DMS153 treated with DMSO at 0.1 percent for 48 hours (cell line): Measurements from ENCODE around the gene ITPR3.

Source experiments
- DNase-seq: peaks from one replicate; lab custom pipeline; 2025; ENCODE audit not compliant: unreplicated experiment; lab: John Stamatoyannopoulos, UW

ITPR3 gene

GRCh38 chr6:33696076-33696475 is 75.0 kb downstream of the ITPR3 start:
- DNase-seq, result no peak

DNA sequence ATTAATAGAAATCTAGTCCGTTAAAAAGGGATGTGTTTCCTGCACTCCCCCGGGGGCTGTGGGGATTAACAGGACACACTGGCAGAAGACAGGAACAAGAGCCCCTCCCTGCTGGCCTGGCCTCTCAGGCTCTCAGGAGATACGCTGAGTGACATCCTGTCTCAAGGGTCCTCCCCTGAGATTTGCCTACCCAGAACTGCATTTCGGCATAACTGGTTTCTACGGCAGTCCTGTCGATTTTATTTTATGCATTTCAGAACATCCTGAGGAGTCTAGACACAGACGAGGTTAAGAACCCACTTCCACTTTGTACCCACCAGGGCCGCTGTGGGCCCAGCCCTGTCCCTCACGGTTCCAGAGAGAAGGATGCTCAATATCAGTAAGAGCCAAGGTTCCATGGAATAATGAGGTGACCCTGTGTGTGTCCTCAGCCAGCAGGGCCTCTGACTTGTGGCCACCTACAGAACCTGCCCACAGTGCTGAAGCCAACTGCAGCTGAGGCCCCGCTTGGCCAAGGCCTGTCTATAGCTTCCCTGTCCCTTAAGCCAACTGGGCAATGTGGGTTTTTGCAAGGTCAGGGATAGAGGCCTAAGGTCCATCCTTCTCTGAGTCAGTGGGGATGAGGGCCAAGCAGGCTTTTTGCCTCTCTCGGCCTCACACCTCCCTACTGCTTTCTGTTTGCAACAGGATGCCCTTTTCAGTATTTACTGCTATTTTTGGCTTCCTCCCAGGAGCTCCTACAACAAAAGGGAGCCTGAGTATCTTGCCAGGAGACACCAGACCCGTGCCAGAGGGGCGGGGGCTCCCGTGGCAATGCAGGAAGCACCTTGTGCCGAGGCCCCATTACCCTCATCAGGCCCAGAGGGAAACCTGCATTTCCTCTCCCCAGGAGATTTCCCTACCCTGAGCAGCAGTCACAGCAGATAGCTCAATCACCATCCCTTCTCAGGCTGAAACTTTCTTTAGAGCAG is 75.7 kb downstream of the ITPR3 start:
- DNase-seq, result peak; percentile 89

- no peak for DNase-seq
Observed at GRCh38 chr6:33697845-33698244, 76.7 kb downstream of the ITPR3 start.

GRCh38 chr6:33698494-33698893 is 77.4 kb downstream of the ITPR3 start:
- DNase-seq, result no peak

DNA sequence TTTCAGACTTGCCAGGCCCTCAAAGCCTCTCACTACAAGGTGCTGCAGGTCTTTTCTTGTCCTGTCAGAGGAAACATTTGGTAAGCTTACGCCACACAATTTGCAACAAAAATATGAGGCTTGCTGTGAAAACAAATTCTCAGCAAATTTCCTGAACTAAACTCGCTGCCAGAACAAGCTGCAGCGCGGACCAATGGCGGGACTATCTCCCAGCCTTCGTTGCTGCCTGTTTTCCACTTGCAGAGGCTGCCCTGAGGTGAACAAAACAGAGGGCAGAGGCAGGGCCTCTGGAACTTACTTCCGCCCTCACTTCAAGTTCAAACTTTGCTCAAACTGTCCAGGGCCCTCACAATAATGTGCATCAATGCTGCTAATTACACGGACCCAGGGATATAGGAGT is 78.0 kb downstream of the ITPR3 start:
- DNase-seq, result no peak

DNA sequence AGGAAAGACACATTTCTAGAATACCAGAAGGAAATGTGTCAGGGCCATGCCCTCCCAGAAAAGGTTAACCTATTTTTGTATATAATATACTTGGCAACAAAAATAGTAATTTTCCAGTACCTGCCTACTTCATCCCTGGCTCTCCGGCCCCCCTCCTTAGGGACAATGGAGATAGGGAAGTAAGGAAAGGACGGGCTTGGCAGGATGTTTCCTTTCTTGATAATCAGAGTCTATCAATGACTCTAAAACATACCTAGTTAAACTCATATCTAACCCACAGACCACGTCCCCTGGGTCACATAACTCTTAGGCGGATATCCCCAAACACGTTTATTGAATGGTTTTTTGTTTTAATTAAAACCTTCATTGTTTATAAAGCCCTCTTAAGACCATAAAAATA is 78.6 kb downstream of the ITPR3 start:
- DNase-seq, result no peak

GRCh38 chr6:33700391-33701050 is 79.4 kb downstream of the ITPR3 start:
- DNase-seq, result no peak

- DNase-seq, result no peak
Observed at GRCh38 chr6:33702345-33702977, 81.3 kb downstream of the ITPR3 start.

DNA sequence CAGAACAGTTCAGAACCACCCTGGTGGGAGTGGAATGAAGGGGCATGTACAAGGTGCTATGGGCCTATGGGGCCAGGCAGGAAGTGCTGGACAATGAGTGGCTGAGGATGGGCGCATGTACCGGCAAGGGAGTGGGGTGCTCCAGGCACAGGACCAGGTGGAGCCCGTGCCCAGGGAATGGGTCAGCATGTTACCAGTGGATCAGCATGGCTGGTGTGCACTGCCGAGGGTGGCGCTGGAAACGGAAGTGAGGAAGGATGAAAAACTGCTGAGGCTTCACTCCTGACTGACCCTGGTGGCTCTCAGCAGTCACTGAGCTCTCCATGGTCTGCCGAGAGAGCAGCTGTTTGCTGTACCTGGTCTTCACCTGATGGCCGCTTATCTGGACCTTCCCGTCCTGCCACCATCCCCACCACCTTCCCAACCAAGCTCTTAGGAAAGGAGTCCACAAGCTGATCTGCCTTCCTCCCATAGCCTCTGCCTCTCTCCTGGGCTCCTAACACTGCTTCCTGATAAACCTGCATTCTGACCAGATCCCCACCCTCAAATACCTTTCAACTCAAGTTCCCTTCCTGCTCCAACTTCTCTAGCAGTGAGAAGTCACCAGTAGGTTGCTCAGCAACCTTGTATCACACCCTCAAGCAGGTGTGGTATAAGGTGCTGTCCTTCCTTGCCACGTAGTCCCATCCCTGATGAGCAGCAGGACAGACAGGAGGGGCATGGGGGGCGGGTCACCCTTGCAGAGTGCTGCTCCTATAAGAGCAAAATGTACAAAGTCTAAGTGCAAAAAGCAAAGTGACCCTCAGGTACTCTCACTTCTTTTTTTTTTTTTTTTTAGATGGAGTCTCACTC is 83.3 kb downstream of the ITPR3 start:
- no peak for DNase-seq

- DNase-seq, result no peak
Observed at GRCh38 chr6:33705268-33705885, 84.3 kb downstream of the ITPR3 start.

DNA sequence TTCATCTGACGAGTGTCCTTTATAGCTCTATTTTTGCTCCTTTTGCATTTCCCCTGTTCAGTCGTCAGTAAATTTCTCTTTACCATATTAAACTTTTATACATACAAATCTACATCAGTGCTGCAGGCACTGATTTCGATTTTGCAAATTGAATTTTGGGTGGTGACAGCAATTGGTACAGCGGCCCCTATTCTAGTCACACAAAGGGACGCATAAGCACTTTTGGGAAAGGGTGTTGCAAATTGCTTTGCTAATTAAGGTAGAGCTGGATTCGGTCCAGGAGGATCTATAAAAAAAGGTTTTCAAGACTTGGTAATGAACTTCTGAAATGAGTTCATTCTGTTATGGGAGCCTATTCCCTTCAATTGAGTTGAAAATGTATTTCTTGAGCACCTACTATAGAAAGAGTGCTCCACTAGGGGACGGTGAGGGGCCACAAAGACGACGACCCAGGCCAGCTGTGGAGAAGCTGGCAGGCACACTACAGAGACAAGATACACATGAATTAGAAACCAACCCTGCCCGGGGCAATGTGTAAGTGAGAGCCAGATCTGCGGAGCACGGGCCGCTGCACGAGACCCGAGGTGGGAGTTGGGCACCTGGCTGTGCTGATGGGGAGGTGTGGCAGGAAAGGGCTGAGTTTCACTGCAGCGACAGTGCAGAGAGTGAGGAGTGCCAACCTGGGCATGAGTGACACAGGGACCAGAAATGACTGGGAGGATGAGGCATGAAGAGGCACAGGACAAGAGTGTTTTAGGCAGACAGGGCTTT is 85.0 kb downstream of the ITPR3 start:
- no peak for DNase-seq

GRCh38 chr6:33707771-33708170 is 86.6 kb downstream of the ITPR3 start:
- no peak for DNase-seq

GRCh38 chr6:33708516-33709204 is 87.5 kb downstream of the ITPR3 start:
- DNase-seq, result no peak

- DNase-seq, result no peak
Observed at GRCh38 chr6:33709605-33710295, 88.6 kb downstream of the ITPR3 start.

DNA sequence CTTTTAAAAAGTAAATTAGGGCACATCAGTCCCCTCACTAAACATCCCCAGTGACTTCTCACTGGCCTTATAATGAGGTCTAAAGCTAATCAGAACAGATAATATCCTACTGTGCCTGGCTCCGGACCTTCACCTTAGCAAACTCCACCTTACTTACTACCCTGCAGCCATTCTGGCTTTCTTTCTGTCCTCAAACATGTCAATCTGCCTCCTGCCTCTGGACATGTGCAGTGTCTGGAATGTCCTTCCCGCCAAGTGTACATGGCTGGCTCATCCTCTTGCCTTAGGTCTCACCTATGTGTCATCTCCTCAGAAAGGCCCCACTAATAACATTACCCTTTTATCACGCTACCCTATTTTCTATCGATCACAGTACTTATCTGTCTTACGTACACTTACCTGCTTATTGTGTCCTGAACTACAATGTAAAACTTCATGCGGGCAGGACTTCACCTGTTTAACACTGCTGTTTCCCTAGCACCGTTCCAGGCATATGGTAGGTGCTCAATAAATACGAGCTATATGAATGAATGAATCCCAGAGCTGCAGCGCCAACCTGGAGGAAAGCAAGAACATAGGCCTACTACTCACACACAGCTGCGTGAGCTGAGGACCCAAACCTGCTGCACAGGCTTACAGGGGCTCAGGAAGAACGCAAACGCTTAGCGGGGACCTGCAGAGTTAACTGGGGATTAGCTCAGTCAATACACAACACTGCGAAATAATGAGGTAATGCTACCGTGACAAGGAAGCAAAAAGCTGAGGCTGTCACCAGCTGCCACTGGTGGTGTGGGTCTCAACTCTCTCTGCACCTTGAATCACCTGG is 89.4 kb downstream of the ITPR3 start:
- DNase-seq, result no peak

DNA sequence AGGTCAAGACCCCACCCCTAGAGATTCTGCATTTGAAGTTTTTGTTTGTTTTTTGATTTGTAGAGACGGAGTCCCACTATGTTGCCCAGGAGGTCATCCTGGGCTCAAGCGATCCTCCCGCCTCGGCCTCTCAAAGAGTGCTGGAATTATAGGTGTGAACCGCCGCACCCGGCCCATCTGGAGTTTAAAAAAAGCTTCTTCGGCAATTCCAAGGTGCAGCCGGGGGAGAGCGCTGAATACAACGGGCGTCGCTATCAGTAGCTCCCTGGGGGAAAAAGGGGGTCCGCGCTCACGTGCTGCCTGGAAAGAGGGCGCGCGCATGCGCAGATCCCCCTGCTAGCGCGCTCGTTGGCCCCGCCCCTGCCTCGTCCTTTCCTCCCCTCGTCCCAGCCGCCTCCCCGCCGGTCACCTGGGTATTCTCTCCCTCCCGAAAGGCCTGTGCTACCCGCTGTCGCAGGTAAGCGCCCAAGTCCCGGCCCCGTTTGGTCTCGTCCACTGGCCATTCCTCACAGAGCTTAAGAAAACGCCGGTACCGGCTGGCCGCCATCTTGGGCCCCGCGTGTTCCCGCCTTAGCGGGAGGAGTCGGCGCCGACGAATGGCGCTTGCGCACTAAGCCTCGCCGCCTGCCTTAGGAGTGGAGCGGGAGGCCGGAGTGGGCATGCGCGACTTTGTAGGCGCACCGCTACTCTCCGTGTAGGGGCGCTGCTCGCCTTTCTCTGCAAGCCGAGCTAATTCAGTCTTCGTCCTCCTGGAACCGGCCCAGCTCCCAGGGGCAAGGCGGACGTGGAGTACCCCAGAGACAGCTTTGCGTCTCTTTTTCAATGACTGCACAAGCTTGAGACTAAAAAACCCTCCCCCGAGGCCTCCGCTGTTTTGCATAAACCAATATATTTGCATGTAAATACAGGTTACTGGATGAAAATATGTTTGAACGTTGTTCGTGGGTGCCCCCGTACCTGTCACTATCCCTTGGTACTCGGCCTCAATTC is 90.3 kb downstream of the ITPR3 start, which contains the start of gene UQCC2:
UQCC2 (minus strand) TSS at position 561 of the 990 bp plus-strand sequence; CDS start at position 547, 14 bp downstream.
- peak; percentile 98 for DNase-seq
